HG02870 (cell line): Measurements from ENCODE around the gene ADCY3.

ENCODE experiments used
- ATAC-seq: cut with Tn5 transposase; IDR thresholded peaks from one replicate; pipeline ENCODE4 v1.9.1; 2021; ENCODE audit warnings: mild to moderate bottlenecking, moderate library complexity; ENCODE audit not compliant: unreplicated experiment

The ADCY3 gene

DNA sequence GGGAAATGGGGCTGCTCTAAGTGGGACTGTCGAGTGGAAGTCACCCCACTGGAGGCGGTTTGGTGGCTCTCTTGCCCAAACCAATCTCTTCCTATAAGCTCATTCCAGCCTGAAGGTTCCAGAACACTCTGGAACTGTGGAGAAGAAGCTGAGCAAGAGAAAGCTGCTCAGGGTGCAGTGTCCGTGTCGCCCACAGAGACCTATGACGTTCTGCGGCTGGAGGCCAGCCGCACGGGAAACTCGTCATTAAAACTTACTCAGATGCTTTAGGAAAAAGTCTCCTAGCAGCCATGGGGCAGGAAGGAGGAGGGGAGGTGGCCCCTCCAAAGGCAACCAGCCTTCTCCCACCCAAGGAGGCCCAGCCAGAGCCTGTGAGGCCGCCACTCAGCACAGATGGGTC lies 41.7 kb downstream of the ADCY3 start:
- ATAC-seq, result no peak

DNA sequence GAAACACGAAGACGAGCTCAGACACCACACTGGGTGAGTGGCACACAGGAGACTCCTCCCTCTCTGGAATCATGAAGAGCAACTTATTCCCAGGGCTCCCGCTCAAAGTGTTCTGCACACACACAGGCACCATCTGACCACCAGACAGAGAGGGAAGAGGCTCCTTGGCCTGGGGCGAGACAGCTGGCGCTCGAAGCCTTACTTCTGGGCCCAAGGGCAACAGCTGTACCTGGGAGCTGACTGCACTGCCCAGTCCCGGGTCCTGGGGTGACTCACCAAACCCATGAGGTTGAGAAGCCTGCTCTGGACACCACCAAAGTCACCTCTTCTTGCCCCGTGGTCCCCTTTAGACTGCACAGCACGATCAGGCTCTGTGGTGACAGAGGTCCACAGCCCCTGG lies 42.4 kb downstream of the ADCY3 start:
- no peak for ATAC-seq

DNA sequence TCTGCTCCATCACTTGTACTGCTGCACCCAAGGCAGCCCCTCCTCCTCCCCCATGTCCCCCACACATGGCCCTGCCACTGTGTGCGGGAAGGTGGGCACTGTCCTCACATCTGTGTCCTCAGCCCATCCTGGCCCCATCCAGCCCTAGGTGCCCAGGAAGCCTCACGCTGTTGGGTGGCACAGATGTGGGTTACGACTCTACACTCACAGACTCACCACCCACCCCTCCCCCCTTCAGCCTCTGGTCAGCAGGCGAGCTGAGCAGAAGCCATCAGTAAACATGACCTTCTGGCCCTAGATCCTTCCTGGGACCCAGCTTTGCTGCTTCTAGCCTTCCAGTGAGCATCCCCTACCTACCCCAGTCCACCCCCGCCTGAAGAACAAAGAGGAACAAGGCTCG lies 43.0 kb downstream of the ADCY3 start:
- no peak for ATAC-seq

DNA sequence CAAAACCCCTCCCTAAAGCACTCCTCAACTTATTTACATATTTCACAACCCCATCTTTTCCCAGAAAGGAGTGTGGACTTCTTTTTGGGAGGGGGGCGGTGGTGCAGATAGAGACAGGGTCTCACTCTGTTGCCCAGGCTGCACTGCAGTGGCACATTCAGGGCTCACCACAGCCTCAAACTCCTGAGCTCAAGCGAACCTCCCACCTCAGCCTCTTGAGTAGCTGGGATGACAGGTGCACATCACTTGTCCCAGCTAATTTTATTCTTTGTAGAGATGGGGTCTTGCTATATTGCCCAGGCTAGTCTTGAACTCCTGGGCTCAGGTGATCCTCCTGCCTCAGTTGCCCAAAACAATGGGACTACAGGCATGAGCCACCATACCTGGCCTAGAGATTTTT lies 44.1 kb downstream of the ADCY3 start:
- no peak for ATAC-seq

DNA sequence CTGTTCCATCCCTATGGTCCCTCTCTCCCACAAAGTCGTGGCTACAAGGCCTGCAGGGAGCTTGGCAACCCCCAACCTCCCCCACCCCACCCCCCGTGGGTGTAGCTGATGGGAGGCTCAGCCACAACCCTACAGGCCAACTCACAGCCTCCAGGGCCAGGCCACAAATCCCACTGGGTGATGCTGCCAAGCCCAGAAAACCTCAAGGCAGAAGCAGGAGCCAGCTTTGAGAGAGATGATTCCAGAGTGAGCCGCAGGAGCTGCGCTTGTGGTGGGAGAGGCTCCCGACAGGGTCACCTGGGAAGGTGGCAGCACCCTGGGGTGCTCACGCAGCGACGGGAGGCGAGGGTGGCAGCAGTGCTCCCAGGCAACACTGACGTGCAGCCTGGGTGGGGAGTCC lies 44.8 kb downstream of the ADCY3 start:
- ATAC-seq, result no peak

DNA sequence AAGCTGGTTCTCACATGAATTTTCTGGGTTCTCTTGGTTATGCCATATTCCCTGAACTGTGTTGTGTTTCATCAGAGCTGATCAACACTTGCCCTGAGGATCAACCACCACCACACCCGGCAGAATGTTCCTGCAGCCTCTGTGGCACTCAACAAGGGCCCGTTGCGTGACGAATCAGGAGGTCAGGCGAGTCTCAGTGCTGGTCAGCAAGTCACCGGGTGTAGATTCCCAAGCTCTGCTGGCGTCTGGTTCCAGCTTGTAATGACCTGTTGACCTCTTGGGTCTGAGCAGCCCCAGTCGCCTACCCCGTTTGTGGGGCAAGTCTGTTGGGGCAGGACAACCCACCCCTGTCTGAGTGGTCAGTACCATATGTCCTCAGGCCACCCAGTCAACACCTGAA lies 46.0 kb downstream of the ADCY3 start:
- ATAC-seq, result no peak

DNA sequence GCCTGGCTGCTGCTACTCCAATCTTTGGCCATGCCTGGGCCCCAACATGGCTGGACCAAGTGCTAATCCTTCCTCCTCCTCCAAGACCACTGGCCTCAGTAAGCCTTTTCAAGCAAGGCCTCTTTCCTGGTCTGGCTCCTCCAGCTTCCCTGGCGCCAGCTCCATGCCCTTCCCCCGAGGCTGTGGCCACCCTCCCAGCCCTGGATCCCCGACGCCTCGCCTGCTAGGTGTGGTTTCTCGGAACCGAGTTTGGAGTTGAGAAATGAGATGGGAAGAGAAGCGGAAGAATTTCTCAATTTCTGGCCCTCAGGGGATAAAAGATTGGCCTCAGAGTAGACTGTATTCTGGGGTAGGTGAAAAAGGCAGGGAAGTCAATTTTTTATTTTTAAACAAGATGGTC lies 46.4 kb downstream of the ADCY3 start:
- no peak for ATAC-seq

DNA sequence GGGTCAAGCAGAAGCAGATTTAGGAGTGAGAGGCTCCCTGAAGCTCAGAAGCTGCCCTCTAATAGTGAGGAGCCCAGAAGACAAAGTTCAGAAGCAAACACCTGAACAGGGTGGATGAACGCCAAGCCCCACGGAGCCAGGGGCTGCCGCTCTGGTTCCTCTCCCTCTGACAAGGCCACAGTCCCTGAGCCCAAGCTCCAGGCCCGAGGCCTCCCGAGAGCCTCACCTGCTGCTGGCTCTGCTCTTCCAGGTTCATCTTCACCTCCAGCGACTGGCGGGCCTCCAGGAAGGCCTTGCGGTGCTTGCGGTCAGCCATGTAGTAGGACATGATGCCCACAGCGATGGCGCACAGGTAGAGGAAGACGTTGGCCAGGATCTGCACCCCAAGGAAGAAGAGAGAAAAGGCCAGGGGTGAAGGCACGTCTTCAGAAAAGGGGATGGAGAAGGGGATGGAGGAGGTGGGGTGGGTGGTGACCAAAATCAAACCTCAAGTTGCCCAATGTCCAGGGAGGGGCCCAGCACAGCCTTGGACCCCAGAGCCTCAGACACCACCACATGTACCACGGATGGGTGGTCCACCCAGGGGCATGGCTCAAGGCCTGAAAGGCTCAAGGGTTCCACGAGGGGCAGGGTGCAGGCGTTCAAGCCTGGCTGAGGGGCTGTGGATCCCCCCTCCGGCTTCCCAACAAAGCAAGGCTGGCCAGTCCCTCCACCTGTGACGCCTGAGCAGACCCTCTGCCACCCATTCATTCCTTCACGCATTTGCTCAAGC lies 47.5 kb downstream of the ADCY3 start:
- no peak for ATAC-seq

DNA sequence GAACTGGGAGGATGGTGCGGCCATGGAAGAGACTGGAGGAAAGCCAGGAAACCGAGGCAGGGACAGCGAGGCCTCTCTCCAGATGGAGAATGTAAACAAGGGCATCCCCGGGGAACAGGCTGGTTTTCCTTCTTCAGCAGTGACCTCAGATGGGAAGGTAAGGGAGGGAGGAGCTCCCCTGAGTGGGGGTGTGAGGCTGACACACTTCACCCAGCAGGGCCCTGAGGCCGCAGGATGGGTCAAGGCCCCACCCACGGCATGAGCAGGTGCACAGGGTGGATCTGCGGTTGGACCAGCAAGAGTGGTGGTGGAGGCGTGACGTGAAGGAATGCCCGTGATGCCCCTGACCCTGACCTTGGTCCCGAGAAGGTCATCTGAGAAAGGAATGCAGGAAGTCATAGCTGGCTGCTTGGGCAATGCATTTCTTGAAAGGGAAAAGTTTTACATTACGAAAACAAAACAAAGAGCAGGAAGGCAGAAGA lies 48.1 kb downstream of the ADCY3 start:
- no peak for ATAC-seq

DNA sequence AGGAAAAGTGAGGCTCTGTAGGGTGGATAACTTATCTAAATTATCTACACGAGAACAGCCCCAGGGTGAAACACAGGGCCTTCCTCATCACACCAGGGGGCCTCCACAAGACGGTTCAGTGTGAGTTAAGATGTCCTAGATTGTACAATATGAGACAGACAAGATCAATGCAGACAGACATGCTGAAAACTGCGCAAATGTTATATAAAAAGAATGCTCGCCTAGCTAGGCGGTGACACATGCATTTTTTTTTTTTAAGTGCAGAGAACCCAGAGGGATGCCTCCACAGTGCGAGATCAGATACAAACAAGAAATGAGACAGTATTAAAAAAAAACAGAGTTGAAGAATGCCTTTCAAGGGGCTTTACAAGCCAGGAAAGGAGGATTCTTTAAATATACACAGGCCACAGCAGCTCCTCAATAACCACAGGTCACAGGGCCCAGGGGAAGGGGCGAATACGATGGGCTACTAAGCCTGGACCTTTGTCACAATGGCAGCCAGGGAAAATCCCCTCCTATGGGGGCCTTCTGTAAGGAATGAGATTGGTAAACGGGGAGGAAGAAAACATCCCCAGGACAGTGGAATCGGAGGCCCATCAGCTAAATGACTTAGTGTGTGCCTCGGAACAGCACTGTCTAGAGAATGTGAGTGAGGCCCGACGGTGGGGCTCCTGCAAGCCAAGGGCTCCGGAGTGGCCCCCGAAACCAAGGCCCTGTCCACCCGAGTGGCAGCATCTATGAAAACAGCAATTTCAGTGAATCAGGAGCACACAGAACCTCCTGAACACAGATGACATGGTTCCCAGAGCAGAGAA lies 48.9 kb downstream of the ADCY3 start:
- ATAC-seq, result no peak

DNA sequence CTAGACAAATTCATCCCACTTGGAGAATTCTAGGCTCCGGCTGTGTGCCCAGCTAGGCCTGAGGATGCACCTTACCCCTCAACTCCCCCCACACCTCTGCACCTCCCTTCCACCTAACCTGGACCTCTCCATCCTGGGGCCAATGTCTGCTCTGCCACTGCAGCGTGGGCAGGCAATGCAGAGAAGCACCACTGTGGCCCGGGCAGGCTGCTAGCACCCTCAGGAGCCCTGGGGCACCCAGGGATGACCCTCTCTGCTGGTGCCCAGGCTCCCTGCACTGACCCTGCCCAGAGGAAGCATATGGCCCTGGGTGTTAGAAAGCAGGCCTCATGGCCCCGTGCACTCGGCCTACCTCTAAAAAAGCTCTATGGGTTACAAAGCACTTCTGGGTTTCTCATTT lies 49.6 kb downstream of the ADCY3 start:
- ATAC-seq, result no peak

DNA sequence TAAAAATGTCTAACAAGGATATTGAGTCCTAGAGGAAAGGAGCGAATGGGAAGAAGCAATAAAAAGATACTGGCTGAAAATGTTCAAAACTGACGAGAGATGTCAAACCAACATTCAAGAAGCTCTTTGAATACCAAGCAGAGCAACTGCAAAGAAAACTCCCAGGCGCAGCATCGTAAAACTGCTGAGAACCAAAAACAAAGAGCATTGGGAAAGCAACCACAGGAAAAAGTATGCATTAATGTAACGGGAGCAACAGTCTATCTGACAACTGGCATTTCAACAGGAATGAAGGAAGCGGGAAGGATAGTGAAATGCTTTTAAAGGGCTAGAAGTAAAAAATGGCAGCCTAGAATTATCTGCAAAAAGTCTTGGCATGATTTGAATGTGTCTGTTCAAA lies 53.1 kb downstream of the ADCY3 start:
- no peak for ATAC-seq

DNA sequence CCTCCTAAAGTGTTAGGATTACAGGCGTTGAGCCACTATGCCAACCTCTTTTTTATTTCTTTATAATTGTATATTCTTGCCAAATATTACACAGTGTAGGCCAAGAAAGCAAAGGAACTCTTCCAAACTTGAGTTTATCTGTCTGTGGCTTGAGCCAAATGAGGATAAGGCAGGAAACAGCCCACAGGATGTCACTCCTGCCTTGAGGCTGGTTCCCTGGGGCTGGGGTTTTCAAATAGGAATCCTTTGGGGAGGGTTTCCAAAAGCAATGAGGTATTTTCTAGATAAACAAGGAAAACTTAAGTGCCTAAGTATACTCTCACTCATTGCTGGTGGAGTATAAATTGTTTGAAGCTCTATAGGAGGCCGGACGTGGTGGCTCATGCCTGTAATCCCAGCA lies 56.4 kb downstream of the ADCY3 start:
- ATAC-seq, result no peak

DNA sequence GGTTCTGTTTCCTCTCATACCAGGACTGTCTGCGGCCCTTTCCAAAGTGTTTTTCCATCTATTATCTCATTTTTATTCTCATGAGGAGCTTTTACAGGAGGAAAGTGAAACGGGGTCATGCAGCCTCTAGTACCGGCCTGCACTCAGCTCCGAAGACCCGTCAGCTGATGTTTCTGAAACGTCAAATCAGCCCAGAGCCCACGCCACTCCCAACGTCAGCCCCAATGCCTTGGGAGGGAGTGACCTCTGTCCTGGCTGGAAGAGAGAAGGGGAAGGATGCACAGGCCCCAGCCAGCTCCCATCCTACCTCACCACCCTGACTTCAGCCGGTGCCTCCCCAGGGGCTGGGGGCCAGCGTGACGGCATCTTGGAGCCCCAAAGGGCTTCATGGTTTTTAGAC lies 58.5 kb downstream of the ADCY3 start:
- no peak for ATAC-seq

DNA sequence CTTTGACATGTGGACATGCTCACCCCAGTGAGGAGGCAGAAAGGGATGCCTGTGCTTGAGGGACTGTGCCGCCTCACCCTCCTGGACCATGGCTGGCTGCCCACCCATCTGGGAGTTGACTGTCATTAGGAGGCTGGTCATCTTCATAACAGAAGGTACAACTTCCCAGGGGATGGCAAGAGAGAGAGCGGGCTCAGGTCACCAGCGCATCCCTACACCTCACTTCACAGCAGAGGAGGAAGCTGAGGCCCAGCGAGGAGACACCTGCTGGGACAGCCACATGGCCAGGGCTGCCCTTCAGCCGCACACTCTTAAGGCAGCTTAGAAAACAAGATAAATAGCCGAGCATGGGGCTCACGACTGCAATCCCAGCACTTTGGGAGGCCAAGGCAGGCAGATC lies 59.4 kb downstream of the ADCY3 start:
- ATAC-seq, result no peak

DNA sequence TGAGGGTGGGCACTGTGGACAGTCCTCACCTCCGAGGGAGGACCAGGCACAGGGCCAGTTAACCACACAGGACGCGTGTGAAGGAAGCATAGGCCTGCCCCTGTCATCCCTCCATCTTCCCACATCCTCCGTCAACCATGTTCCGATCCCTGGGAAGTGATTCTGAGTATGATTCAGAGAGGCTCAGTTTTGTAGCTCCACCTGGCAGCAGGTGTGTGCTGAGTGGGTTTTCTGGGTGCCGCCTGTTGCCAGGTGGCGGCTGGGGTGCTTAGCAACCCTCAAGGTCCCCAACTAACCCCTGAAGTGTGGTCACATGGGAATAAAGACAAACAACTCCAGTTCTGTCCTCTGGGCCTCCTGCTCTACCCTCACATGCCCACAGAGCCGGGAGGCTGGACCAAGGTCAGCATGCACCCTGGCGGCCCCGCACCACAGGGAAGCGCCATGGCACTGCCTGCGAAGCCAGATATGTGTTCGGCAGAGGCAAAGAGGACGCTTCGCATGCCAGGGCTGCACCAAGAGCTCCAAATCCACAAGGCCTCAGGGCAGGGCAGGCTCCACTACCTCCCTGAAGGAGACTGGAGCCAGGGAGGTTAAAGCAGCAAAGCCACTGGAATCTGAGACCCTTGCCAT lies 60.0 kb downstream of the ADCY3 start:
- no peak for ATAC-seq

DNA sequence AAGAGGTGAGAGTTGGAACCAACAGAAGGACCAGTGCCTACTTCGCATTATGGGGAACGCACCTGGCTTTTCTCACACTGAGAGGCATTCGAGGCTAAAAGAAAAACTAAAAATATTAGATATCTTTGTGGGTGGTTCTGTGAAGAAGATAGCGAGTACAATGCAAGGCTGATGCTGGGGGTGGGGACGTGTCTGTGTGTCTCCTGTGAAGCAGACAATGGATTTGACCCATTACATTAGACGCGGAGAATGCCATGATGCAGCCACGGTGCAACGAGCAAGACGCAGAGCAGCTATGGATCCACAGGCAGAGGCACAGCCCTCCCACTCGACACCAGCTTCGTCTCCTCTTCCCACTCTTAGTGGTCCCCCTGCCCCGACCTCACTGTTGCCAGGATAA lies 61.0 kb downstream of the ADCY3 start:
- ATAC-seq, result no peak

DNA sequence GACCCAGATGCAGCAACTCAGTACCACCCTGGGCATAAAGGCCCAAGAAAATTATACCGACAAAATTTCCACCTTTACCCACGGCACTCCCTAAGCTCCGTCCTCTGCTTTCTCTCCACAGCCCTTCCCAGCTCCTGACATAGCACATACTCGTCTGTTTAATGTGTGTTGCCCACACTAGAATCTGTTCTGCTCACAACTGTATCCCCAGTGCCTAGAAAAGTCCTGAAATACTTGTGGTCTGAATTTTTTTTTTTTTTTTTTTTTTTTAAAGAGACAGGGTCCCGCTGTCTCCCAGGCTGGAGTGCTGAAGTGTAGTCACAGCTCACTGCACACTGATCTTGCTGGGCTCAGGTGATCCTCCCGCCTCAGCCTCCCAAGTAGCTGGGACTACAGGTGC lies 62.3 kb downstream of the ADCY3 start:
- ATAC-seq, result no peak

DNA sequence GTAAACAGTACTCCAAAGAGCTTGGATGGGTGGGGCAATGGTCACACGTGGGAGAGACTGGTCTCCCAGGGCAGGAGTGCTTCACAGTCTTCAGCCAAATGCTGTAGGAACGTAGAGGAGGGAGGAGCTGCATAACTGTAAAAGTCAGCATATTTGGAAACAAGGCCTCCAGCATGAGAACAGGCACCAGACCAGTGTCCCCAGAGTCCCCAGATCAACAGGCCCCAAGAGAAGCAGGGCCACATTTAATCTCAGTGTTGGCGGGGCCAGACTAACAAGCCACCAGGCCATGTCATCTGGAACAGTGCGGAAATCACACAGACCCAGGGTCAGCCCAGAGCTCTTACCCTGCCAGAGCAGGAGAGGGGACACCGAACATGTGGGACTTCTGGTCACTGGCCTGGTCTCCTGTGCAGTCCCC lies 63.2 kb downstream of the ADCY3 start:
- no peak for ATAC-seq

DNA sequence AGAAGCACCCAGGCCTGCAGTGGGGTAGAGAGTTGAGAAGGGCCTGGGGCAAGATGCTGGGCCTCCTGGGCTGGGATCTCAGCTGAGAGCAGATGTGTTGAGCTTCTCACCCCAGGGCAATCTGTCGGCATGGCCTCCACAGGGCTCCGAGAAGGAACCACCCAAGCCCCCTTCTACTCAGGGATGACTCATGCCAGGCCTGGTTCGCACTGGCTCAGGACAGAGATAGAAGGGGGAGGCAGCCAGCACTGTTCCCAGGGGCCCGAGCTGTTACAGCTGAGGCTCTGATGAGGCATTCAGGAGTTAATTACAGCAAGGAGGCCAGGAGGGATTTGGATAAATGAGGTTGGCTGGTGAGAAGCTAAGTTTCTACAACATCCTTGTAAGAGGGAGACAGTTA lies 64.3 kb downstream of the ADCY3 start:
- ATAC-seq, result no peak

DNA sequence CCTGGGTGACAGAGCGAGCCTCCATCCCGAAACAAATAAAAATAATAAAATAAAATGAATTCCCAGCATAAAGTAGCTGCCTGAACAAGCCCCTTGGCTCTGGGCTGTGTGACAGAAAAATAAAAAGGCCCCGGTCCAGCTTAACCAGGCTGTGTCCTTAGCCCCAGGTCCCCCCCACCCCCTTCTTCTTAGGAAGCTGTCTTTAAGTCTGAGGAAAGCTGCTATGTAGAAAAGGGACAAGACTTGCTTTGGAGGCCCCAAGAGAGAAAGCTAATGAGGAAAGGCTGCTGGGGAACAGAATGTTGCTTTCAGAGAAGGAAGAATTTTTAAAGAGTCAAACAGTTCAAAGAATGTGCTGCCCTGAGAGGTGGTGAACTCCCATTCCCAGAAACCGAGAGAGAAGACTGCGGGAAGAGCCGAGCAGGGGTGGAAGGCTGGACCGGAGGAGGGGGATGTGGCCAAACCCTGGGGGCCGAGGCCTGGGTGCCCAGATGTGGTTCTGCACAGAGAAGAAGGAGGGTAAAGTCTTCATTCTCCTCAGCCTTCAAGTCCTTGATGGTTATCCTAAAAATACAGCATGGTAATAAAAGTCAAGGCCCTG lies 64.9 kb downstream of the ADCY3 start:
- ATAC-seq, result no peak
